Tibial nerve (tissue), 4 donors: ENCODE measurements around the gene CAD.

Source experiments
- EP300 ChIP-seq, 2 donors: sonication (generic); formaldehyde crosslinking; IDR thresholded peaks; one replicate each; pipeline ENCODE4 v1.6.1; 2017; ENCODE audit warnings: antibody characterized with exemption in 2 of 2, mild to moderate bottlenecking in 1 of 2
- TF ChIP-seq, protein P1 (sequence below), 5 experiments: fragments of 200-600 bp in 3 of 5; fragments of 450-650 bp in 2 of 5; sonication (generic) in 3 of 5; IDR thresholded peaks; one replicate each; pipeline ENCODE4 v1.5.1; 2016 to 2019; ENCODE audit warnings: antibody characterized with exemption in 5 of 5, mild to moderate bottlenecking in 3 of 5, moderate library complexity in 2 of 5

DNA sequence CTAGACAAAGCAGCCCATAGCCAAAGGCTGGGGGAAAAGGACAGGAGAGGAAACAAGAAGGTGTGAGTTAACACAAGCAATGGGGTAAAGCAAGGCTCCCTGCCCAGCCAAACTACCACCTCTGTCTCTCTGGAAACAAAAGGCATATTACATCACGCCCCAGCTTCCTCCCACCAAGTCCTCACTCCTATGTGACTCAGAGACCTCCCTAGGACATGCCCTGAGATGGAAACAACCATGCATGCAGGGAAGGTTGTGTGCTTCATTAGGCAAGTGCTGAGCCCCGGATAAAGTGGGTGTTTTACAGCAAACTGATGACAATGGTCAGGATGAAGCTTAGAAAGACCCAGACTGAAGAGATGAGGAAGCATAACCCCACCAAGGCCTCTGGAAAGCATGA is 14.3 kb upstream of the CAD start:
- TF ChIP-seq, protein P1, sequence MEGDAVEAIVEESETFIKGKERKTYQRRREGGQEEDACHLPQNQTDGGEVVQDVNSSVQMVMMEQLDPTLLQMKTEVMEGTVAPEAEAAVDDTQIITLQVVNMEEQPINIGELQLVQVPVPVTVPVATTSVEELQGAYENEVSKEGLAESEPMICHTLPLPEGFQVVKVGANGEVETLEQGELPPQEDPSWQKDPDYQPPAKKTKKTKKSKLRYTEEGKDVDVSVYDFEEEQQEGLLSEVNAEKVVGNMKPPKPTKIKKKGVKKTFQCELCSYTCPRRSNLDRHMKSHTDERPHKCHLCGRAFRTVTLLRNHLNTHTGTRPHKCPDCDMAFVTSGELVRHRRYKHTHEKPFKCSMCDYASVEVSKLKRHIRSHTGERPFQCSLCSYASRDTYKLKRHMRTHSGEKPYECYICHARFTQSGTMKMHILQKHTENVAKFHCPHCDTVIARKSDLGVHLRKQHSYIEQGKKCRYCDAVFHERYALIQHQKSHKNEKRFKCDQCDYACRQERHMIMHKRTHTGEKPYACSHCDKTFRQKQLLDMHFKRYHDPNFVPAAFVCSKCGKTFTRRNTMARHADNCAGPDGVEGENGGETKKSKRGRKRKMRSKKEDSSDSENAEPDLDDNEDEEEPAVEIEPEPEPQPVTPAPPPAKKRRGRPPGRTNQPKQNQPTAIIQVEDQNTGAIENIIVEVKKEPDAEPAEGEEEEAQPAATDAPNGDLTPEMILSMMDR (IDR thresholded peaks at IDR 0.05): no peak
- TF ChIP-seq EP300 (IDR thresholded peaks at IDR 0.05): no peak
